Stimulated activated CD8-positive, alpha-beta memory T cell treated with anti-CD3 and anti-CD28 coated beads, Interleukin-4, amount 100 ng/mL, for 24 hours (primary cell): ENCODE measurements around the gene TLCD5.

ENCODE experiments used
- DNase-seq: peaks from one replicate; pipeline ENCODE4 v3.0.0-alpha.2; 2020; ENCODE audit warnings: low read depth

The TLCD5 gene

GRCh38 chr11:120324932-120325810, at the start of gene TLCD5:
Gene TLCD5 (plus strand): TSS chr11:120325299. CDS start chr11:120327442, 2,143 bp downstream.
- no peak for DNase-seq

DNA sequence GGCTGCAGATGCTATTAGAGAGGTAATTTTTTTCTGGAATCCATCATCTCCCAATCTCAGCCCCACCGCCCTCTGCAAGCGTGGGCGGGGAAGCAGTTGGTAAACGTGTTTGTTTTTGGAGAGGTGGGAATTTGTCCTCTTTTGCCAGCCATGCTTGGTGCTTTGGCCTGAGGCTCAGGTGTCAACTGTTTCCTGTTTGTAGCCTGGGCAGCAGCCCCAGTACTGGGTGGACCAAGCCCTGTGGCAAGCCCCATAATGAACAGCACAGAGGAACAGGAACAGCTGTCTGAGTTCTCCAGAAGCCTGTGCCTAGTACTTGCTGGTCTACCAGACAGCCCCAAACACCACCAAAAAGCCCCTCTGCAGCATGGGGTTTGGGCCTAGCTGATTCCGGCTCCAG, 45.6 kb upstream of the TLCD5 start:
- no peak for DNase-seq

DNA sequence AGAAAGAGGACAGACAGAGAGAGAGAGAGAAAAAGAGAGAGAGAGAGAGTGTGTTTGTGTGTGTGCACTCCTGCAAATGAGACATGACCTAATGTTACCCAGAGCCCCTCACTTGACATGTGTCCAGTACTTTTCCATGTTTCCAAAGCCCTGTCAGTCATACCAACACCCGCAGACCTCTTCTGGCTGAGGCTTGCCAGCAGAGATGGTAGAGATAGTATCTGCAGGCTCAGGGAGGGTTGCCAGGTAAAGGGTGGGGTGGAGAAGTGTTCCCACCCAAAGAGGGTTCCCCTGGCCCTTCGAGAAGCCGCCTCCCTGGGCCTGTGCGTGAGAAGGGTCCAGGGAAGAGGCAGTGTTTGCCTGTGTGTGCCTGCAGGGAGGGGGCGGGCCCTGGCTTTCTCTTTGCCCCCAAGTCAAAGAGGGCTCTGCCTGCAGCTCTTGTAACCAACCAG, 44.5 kb upstream of the TLCD5 start:
- DNase-seq = no peak

GRCh38 chr11:120281143-120281795, 43.8 kb upstream of the TLCD5 start:
- no peak for DNase-seq

DNA sequence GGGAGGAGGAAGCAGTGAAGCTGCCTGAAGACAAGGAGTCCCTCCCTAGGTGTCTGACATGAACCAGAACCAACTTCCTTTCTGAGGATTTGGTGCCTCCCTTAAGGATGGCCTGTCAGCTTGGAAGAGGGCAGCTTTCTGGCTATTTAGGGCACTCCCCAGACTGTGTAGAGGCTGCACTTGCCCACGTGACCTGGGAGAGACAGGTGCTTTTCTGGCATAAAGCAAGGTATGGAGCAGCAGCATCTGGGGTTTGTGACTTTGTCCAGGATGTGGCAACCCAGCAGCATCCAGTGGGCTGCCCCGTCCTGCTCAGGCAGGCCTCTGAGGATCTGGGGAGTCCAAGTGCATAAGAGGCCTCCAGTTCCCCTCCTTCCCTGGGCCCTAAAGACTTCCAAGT, 42.0 kb upstream of the TLCD5 start:
- no peak for DNase-seq

DNA sequence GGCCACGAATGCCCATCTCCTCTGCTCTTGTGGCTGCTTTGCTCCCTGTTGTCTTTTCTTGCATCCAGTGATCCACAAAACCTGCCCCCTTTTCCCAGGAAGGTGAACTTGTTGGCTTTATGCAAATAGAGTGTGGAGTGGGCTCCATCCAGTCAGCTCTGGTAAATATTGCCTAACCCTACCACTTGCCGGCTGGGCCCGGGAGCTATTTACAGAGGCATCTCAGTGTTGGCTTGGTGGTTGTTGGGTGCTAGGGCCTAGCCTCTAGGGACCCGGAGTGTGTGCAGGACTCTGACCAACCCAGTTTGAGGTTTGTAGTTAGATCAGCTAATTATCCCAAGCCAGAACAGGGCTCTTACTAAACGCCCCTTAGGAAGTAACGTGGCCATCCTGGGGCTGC, 40.8 kb upstream of the TLCD5 start:
- DNase-seq = no peak

- no peak for DNase-seq
Observed at GRCh38 chr11:120285256-120285655, 39.8 kb upstream of the TLCD5 start.

DNA sequence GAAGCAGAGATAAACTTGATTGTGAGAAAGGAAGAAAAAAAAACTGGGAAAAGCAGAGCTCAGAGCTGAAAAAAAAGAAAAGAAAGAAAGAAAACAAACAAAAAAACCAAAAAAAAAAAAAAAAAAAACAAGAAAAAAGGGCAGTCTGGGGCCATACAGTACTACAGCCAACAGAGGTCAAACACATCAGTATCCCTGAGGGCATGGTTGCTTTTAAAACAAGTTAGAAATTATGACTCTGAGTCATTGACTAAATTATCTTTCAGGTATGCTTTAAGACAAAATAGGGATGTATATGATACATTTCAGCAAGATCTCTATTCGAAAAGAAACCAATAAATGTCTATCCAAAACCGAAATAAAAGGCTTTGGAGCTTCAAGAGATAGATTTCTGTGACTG, 37.1 kb upstream of the TLCD5 start:
- DNase-seq = no peak

- DNase-seq = no peak
Observed at GRCh38 chr11:120289426-120289825, 35.7 kb upstream of the TLCD5 start.

DNA sequence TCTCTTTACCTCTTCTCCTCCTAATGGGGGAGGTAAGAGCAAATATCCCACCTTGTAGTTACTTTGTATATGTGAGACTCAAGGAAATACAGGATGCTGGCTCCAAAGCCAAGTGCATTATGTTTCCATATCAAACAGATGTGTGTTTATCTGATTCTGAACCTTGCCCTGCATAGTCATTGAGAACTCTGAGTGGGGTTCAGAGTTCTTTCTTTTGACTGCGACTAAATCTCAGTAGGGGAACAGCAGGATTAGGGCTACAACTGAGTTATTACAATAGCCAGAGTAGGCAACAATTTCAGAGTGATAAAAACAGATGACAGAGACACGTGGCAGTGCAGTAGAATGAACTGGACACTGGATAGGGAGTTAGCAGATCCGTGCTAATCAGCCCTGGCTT, 34.1 kb upstream of the TLCD5 start:
- DNase-seq = no peak

GRCh38 chr11:120293038-120293800, 31.9 kb upstream of the TLCD5 start:
- no peak for DNase-seq

GRCh38 chr11:120294096-120294495, 31.0 kb upstream of the TLCD5 start:
- DNase-seq = no peak

GRCh38 chr11:120295099-120295498, 30.0 kb upstream of the TLCD5 start:
- no peak for DNase-seq

- DNase-seq = no peak
Observed at GRCh38 chr11:120296554-120296953, 28.5 kb upstream of the TLCD5 start.

GRCh38 chr11:120298461-120298860, 26.6 kb upstream of the TLCD5 start:
- DNase-seq = no peak

GRCh38 chr11:120302001-120302805, 22.9 kb upstream of the TLCD5 start:
- DNase-seq = no peak

DNA sequence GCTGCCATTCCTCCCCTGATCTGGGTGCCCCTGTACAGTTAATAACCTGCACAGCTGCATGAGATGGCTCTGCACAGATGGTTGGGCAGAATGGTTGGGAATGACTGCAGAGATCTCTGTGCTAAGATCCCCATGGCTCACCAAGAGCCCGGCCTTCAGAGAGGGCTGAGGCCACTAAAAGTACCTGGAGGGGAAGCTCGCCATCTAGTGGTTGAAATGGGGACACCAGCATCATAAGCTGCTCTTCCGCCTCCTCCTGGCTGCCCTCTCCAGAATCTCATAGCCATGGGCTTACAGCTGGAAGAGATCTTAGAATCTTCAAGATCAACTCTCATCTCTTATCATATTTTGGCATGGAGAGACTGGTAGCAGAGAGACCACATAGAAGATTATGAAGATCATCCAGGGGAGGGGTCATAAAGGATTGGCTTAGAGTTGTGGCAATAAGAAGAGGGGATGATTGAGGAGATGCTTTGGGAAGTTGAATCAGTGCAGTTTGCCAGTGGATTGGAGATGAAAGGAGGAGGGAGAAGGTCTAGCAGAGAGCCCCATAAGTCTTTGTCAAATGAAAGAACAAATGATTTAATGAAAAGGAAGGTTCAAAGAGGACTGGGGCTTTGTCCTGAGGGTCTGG, 22.0 kb upstream of the TLCD5 start:
- DNase-seq = peak; percentile 52

GRCh38 chr11:120304526-120304925, 20.6 kb upstream of the TLCD5 start:
- no peak for DNase-seq

GRCh38 chr11:120305286-120305685, 19.8 kb upstream of the TLCD5 start:
- DNase-seq = no peak

- DNase-seq = no peak
Observed at GRCh38 chr11:120306519-120307242, 18.4 kb upstream of the TLCD5 start.

- no peak for DNase-seq
Observed at GRCh38 chr11:120307476-120307875, 17.6 kb upstream of the TLCD5 start.
